ENCODE measurements around the gene BAHCC1. TPM values are rescaled to one million over a fixed set of nuclear protein-coding genes. Genes with fewer than 3 reads are reported as not detected.

BAHCC1 gene
- total RNA-seq, 1 donor from 2014 or later, result 61.3 TPM

- peaks cover 5% of the 10 kb centered on the region for H3K4me1 Mint-ChIP-seq
- H3K4me3 Mint-ChIP-seq, result no peak overlapping the region
- no peaks in the 10 kb centered on the region for H3K36me3 Mint-ChIP-seq (ENCODE audit: low read depth)
- TF ChIP-seq, protein P1, sequence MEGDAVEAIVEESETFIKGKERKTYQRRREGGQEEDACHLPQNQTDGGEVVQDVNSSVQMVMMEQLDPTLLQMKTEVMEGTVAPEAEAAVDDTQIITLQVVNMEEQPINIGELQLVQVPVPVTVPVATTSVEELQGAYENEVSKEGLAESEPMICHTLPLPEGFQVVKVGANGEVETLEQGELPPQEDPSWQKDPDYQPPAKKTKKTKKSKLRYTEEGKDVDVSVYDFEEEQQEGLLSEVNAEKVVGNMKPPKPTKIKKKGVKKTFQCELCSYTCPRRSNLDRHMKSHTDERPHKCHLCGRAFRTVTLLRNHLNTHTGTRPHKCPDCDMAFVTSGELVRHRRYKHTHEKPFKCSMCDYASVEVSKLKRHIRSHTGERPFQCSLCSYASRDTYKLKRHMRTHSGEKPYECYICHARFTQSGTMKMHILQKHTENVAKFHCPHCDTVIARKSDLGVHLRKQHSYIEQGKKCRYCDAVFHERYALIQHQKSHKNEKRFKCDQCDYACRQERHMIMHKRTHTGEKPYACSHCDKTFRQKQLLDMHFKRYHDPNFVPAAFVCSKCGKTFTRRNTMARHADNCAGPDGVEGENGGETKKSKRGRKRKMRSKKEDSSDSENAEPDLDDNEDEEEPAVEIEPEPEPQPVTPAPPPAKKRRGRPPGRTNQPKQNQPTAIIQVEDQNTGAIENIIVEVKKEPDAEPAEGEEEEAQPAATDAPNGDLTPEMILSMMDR (conservative IDR thresholded peaks at IDR 0.05), result no peak
- H3K27ac Mint-ChIP-seq (ENCODE audit: unreplicated experiment), result no peak overlapping the region
- DNase-seq (ENCODE audit: low read depth, low spot score), result no peak
- H3K27me3 Mint-ChIP-seq (ENCODE audit: low read depth), result no peaks in the 10 kb centered on the region
- no peaks in the 10 kb centered on the region for H3K9me3 Mint-ChIP-seq
Observed at GRCh38 chr17:81433656-81434055, 38.4 kb downstream of the BAHCC1 start.

GRCh38 chr17:81434072-81434471, 38.8 kb downstream of the BAHCC1 start:
- no peaks in the 10 kb centered on the region for H3K36me3 Mint-ChIP-seq (ENCODE audit: low read depth)
- TF ChIP-seq, protein P1 (conservative IDR thresholded peaks at IDR 0.05), result no peak

DNA sequence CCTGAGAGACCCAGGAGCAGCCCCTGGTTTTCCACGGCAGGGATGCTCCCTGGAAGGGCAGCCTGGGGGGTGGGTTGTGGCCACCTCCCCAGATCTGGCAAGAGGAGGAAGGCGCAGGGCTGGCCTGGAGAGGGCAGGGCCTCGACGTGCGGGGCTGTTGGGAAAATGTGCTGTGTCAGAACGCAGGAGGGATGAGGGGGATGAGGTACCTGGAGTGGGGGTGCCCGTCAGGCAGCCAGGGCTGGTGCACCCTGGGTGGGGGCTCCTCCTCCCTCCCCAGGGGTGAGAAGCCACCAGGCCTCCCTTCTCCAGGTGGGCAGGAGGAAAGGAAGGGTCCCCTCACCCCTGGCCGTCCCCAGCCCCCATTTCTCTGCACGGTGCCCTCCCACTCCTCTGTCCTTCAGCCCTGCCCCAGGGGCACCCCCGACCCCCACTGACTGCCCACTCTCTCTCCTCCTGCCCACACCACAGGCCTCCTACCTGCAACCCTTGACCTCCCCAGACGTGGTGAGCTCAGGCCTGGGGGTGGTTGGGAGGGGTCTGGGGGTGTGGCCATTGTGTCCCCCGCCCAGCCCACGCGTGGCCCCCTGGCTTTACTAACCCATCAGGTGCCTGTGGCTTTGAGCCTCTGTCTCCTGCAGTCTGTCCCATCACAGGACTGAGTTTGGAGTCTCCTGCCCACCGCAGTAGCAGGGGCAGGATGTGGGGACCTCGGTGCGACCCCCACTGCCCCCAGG, 39.6 kb downstream of the BAHCC1 start:
- Mint-ChIP-seq H3K27ac (ENCODE audit: unreplicated experiment) (no peak overlapping the region), H3K4me1 (peaks cover 5% of the 10 kb centered on the region), H3K4me3 (no peak overlapping the region), H3K36me3 (ENCODE audit: low read depth) (no peaks in the 10 kb centered on the region), H3K9me3 (no peaks in the 10 kb centered on the region), H3K27me3 (ENCODE audit: low read depth) (no peaks in the 10 kb centered on the region)
- DNase-seq (ENCODE audit: low read depth, low spot score), result no peak
- TF ChIP-seq, protein P1 (conservative IDR thresholded peaks at IDR 0.05), result no peak

More at GRCh38 chr17:81434072-81434471, 38.8 kb downstream of the BAHCC1 start:
- H3K4me3 Mint-ChIP-seq, result no peak overlapping the region
- no peaks in the 10 kb centered on the region for H3K9me3 Mint-ChIP-seq
- H3K27me3 Mint-ChIP-seq (ENCODE audit: low read depth), result no peaks in the 10 kb centered on the region
- no peak for DNase-seq (ENCODE audit: low read depth, low spot score)
- H3K4me1 Mint-ChIP-seq, result peaks cover 5% of the 10 kb centered on the region
- no peak overlapping the region for H3K27ac Mint-ChIP-seq (ENCODE audit: unreplicated experiment)

DNA sequence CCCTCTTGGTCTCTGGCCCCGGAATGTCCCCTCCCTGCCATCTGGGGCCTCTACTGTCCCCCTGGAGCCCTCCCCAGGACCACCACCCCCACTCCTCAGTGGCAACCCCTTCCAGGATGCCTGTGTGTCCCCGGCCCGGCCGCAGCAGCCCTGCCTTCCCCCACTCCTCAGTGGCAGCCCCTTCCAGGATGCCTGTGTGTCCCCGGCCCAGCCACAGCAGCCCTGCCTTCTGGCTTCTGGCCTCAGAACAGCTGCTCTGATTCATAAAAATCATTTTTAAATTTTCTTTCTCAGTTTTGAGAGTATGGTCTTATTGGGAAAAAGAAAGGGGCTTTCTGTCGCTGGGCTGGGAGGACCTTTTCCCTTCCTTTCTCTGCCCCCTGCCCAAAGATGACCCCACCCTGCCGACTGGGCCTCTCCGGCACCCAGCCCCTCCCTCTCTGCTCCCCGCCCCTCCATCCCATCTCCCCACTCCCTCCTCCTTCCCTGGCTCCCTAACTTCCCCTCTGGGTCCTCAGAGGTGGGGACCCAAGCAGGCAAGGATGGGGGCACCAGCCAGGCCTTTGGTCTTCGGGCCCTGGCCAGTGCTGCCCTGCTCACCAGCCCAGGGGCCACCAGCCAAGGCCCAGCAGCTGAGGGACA, 40.5 kb downstream of the BAHCC1 start:
- H3K27me3 Mint-ChIP-seq (ENCODE audit: low read depth), result no peaks in the 10 kb centered on the region
- TF ChIP-seq, protein P1 (conservative IDR thresholded peaks at IDR 0.05), result no peak
- H3K9me3 Mint-ChIP-seq, result no peaks in the 10 kb centered on the region
- no peak overlapping the region for H3K27ac Mint-ChIP-seq (ENCODE audit: unreplicated experiment)
- H3K4me3 Mint-ChIP-seq, result no peak overlapping the region
- H3K4me1 Mint-ChIP-seq, result peaks cover 6% of the 10 kb centered on the region
- H3K36me3 Mint-ChIP-seq (ENCODE audit: low read depth), result no peaks in the 10 kb centered on the region
- DNase-seq (ENCODE audit: low read depth, low spot score), result no peak

DNA sequence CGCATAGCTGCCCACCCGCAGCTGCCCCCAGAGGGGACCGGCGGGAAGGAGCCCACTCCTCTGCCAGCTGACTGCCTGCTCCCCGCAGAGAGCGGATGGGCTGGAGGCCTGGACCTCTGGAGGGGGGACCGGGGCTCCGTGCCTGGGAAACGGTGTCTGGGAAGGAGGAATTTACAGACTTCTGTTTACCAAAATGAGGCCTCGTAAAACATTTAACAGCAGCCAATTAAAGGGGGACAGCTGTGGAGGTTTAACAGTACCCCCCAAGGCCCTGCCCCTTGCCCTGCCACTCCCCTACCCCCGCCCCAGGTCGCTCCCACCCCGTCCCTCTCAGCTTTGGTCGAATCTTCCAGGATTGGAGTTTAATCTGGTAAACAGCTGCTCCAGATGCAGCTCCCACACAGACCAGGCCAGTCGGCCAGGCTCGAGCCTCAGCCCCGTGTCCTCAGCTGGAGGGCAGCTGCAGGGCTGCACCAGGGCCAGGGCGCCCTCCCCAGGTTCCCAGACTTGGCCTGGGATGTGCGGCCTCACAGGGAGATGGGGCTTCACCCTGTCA, 41.1 kb downstream of the BAHCC1 start:
- H3K4me3 Mint-ChIP-seq, result no peak overlapping the region
- DNase-seq (ENCODE audit: low read depth, low spot score), result no peak
- TF ChIP-seq, protein P1 (conservative IDR thresholded peaks at IDR 0.05), result no peak
- no peaks in the 10 kb centered on the region for H3K36me3 Mint-ChIP-seq (ENCODE audit: low read depth)
- peaks cover 10% of the 10 kb centered on the region for H3K4me1 Mint-ChIP-seq
- no peaks in the 10 kb centered on the region for H3K27me3 Mint-ChIP-seq (ENCODE audit: low read depth)
- no peak overlapping the region for H3K27ac Mint-ChIP-seq (ENCODE audit: unreplicated experiment)
- no peaks in the 10 kb centered on the region for H3K9me3 Mint-ChIP-seq
